Effector memory CD4-positive, alpha-beta T cell (primary cell): ENCODE measurements around the gene LGALS16.

Experiments used
- DNase-seq, 3 donors: peaks; one replicate each; pipeline ENCODE4 v3.0.0-alpha.2; 2020
- H3K27ac ChIP-seq: 2 replicates; pipeline ENCODE4 v1.7.0; 2013; ENCODE audit warnings: mild to moderate bottlenecking, low read length, moderate library complexity; ENCODE audit not compliant: insufficient read depth, poor library complexity, severe bottlenecking
- H3K27me3 ChIP-seq: replicated peaks from 2 replicates; pipeline ENCODE4 v1.7.0; 2013; ENCODE audit warnings: mild to moderate bottlenecking, low read length; ENCODE audit not compliant: insufficient read depth, control insufficient read depth, poor library complexity, severe bottlenecking
- H3K36me3 ChIP-seq: 2 replicates; pipeline ENCODE4 v1.7.0; 2013; ENCODE audit warnings: mild to moderate bottlenecking, low read length, moderate library complexity; ENCODE audit not compliant: control insufficient read depth, insufficient read depth
- H3K4me1 ChIP-seq: 2 replicates; pipeline ENCODE4 v1.7.0; 2013; ENCODE audit warnings: low read length, mild to moderate bottlenecking; ENCODE audit not compliant: control insufficient read depth, insufficient read depth, poor library complexity, severe bottlenecking
- H3K4me3 ChIP-seq: 2 replicates; pipeline ENCODE4 v1.7.0; 2013; ENCODE audit warnings: low read length, low read depth, mild to moderate bottlenecking; ENCODE audit not compliant: insufficient read depth, poor library complexity, severe bottlenecking
- H3K9me3 ChIP-seq: 2 replicates; pipeline ENCODE4 v1.7.0; 2013; ENCODE audit warnings: mild to moderate bottlenecking, low read length, moderate library complexity; ENCODE audit not compliant: control insufficient read depth

LGALS16 gene

GRCh38 chr19:39692166-39692565, 36.5 kb downstream of the LGALS16 start:
- Histone ChIP-seq H3K27ac (no peak overlapping the region), H3K4me1 (no peaks in the 10 kb centered on the region), H3K4me3 (no peak overlapping the region), H3K9me3 (no peaks in the 10 kb centered on the region), H3K27me3 (no peaks in the 10 kb centered on the region), H3K36me3 (no peaks in the 10 kb centered on the region)
- no peak for DNase-seq

GRCh38 chr19:39692822-39693221, 37.1 kb downstream of the LGALS16 start:
- Histone ChIP-seq H3K36me3 (no peaks in the 10 kb centered on the region), H3K9me3 (no peaks in the 10 kb centered on the region)
- DNase-seq, result no peak

GRCh38 chr19:39695759-39696158, 40.0 kb downstream of the LGALS16 start:
- Histone ChIP-seq H3K4me3 (no peak overlapping the region), H3K27me3 (no peaks in the 10 kb centered on the region), H3K36me3 (no peaks in the 10 kb centered on the region), H3K27ac (no peak overlapping the region), H3K9me3 (no peaks in the 10 kb centered on the region), H3K4me1 (no peaks in the 10 kb centered on the region)
- DNase-seq, result no peak

More at GRCh38 chr19:39692822-39693221, 37.1 kb downstream of the LGALS16 start:
- Histone ChIP-seq H3K4me1 (no peaks in the 10 kb centered on the region), H3K4me3 (no peak overlapping the region), H3K27ac (no peak overlapping the region), H3K27me3 (no peaks in the 10 kb centered on the region)

GRCh38 chr19:39696387-39696786, 40.7 kb downstream of the LGALS16 start:
- no peak overlapping the region for H3K4me3 ChIP-seq
- H3K27ac ChIP-seq, result no peak overlapping the region
- H3K27me3 ChIP-seq, result no peaks in the 10 kb centered on the region
- DNase-seq, result no peak
- H3K4me1 ChIP-seq, result no peaks in the 10 kb centered on the region
- no peaks in the 10 kb centered on the region for H3K9me3 ChIP-seq
- H3K36me3 ChIP-seq, result no peaks in the 10 kb centered on the region

GRCh38 chr19:39698535-39698934, 42.8 kb downstream of the LGALS16 start:
- H3K4me1 ChIP-seq, result no peaks in the 10 kb centered on the region
- H3K36me3 ChIP-seq, result no peaks in the 10 kb centered on the region
- no peak for DNase-seq
- no peaks in the 10 kb centered on the region for H3K27me3 ChIP-seq
- no peak overlapping the region for H3K4me3 ChIP-seq
- no peak overlapping the region for H3K27ac ChIP-seq
- no peaks in the 10 kb centered on the region for H3K9me3 ChIP-seq

GRCh38 chr19:39701291-39701690, 45.6 kb downstream of the LGALS16 start:
- H3K4me1 ChIP-seq, result peaks cover 9% of the 10 kb centered on the region
- no peak overlapping the region for H3K27ac ChIP-seq
- H3K9me3 ChIP-seq, result no peaks in the 10 kb centered on the region
- no peaks in the 10 kb centered on the region for H3K36me3 ChIP-seq
- DNase-seq, result no peak
- no peak overlapping the region for H3K4me3 ChIP-seq
- no peaks in the 10 kb centered on the region for H3K27me3 ChIP-seq

- H3K27me3 ChIP-seq, result no peaks in the 10 kb centered on the region
- H3K27ac ChIP-seq, result no peak within 1 kb of the TSS
- H3K9me3 ChIP-seq, result no peaks in the 10 kb centered on the region
- no peak within 1 kb of the TSS for H3K4me3 ChIP-seq
- no peaks in the 10 kb centered on the region for H3K36me3 ChIP-seq
- H3K4me1 ChIP-seq, result peaks cover 13% of the 10 kb centered on the region
- no peak for DNase-seq
Measured at GRCh38 chr19:39704181-39705044, 48.7 kb downstream of the LGALS16 start, which contains the start of gene LGALS14. LGALS14 (plus strand) TSS chr19:39704481; CDS start chr19:39704529, 48 bp downstream.

GRCh38 chr19:39705578-39706188, 50.0 kb downstream of the LGALS16 start:
- H3K27ac ChIP-seq, result no peak overlapping the region
- no peak for DNase-seq

GRCh38 chr19:39708594-39708993, 52.9 kb downstream of the LGALS16 start:
- DNase-seq, result no peak
- Histone ChIP-seq H3K36me3 (no peaks in the 10 kb centered on the region), H3K27me3 (no peaks in the 10 kb centered on the region), H3K4me3 (no peak overlapping the region), H3K9me3 (no peaks in the 10 kb centered on the region), H3K27ac (no peak overlapping the region), H3K4me1 (peaks cover 13% of the 10 kb centered on the region)

More at GRCh38 chr19:39705578-39706188, 50.0 kb downstream of the LGALS16 start:
- no peaks in the 10 kb centered on the region for H3K36me3 ChIP-seq
- H3K4me3 ChIP-seq, result no peak overlapping the region
- no peaks in the 10 kb centered on the region for H3K9me3 ChIP-seq
- H3K27me3 ChIP-seq, result no peaks in the 10 kb centered on the region
- peaks cover 13% of the 10 kb centered on the region for H3K4me1 ChIP-seq
